A549 (cell line): Measurements from ENCODE around the gene PHLDA1. TPM values are rescaled to one million over a fixed set of nuclear protein-coding genes. Genes with fewer than 3 reads are reported as not detected.
A peak's percentile ranks its signal among the peaks of the same experiment; 100 is the strongest.

Experiments used
- ATAC-seq, 2 experiments: fragments of 200-7000 bp in 1 of 2; fragments of >200 bp in 1 of 2; cut with Nextera tagmentation in 1 of 2; cut with Tn5 transposase in 1 of 2; 3 replicates each; pipeline versions ENCODE4 v1.8.0 to v1.9.1; 2018 to 2020; ENCODE audit warnings: mild to moderate bottlenecking in 1 of 2, moderate library complexity in 1 of 2
- CTCF ChIA-PET: fragments of 300-600 bp; sonication (Branson Sonifier 250); formaldehyde crosslinking; extraction: SDS; loops from one replicate; lab custom pipeline; 2021; ENCODE audit warnings: antibody characterized with exemption, inconsistent platforms; lab: Yijun Ruan, JAX
- POLR2A ChIA-PET: fragments of 350-600 bp; formaldehyde crosslinking; extraction: SDS; loops from one replicate; lab custom pipeline; 2021; ENCODE audit warnings: antibody characterized with exemption, inconsistent platforms; lab: Yijun Ruan, JAX
- DNase-seq, 2 experiments: peaks; one replicate each; pipeline versions ENCODE4 v3.0.0 to v3.0.0-alpha.2; 2011 to 2016; ENCODE audit warnings: low read depth in 1 of 2, low spot score in 1 of 2
- FAIRE-seq: peaks from 2 replicates; lab custom pipeline; 2011; peaks lifted over from hg19 to GRCh38; lab: Jason Lieb, UNC
- H3K27ac ChIP-seq, 2 experiments: fragments of >200 bp; sonication (Bioruptor Twin); formaldehyde crosslinking; 3 replicates each; pipeline ENCODE4 v1.5.1; 2016 to 2017
- H3K4me1 ChIP-seq: fragments of >200 bp; sonication (Bioruptor Twin); formaldehyde crosslinking; 3 replicates; pipeline ENCODE4 v1.6.1; 2016
- H3K4me2 ChIP-seq: fragments of >200 bp; sonication (Bioruptor Twin); formaldehyde crosslinking; 3 replicates; pipeline ENCODE4 v1.6.1; 2016
- H3K4me3 ChIP-seq: fragments of >200 bp; sonication (Bioruptor Twin); formaldehyde crosslinking; 3 replicates; pipeline ENCODE4 v1.5.1; 2016
- H3K9me3 ChIP-seq: fragments of >200 bp; sonication (Bioruptor Twin); formaldehyde crosslinking; 3 replicates; pipeline ENCODE4 v1.6.1; 2016
- CBX2 ChIP-seq: fragments of 200-600 bp; sonication (generic); IDR thresholded peaks from 2 replicates; pipeline ENCODE4 v1.6.1; 2016; ENCODE audit warnings: low read depth, mild to moderate bottlenecking, borderline replicate concordance
- CBX8 ChIP-seq: fragments of 200-600 bp; sonication (generic); IDR thresholded peaks from 2 replicates; pipeline ENCODE4 v1.6.1; 2016
- E2F6 ChIP-seq: IDR thresholded peaks from 2 replicates; pipeline ENCODE4 v1.6.1; 2012; ENCODE audit warnings: low read depth, borderline replicate concordance
- EHF ChIP-seq: fragments of 250-450 bp; sonication (Bioruptor Pico); IDR thresholded peaks from 2 replicates; pipeline ENCODE4 v1.5.0; 2020; ENCODE audit warnings: mild to moderate bottlenecking
- ESRRA ChIP-seq: fragments of 150-350 bp; IDR thresholded peaks from 2 replicates; pipeline ENCODE4 v1.6.1; 2014; ENCODE audit warnings: mild to moderate bottlenecking, low read length, borderline replicate concordance
- FOSB ChIP-seq: fragments of 250-450 bp; sonication (Bioruptor Pico); IDR thresholded peaks from 2 replicates; pipeline ENCODE4 v1.5.0; 2020; ENCODE audit warnings: mild to moderate bottlenecking, moderate library complexity
- HDAC2 ChIP-seq: fragments of 200-600 bp; sonication (generic); IDR thresholded peaks from 2 replicates; pipeline ENCODE4 v1.6.1; 2016
- HES2 ChIP-seq: fragments of >200 bp; sonication (Bioruptor Twin); formaldehyde crosslinking; IDR thresholded peaks from 2 replicates; pipeline ENCODE4 v1.6.1; 2016
- HOXB13 ChIP-seq: fragments of 250-450 bp; sonication (Bioruptor Pico); IDR thresholded peaks from 2 replicates; pipeline ENCODE4 v1.5.0; 2020; ENCODE audit warnings: low read depth, mild to moderate bottlenecking, moderate library complexity
- KDM1A ChIP-seq: fragments of 200-600 bp; sonication (generic); IDR thresholded peaks from 2 replicates; pipeline ENCODE4 v1.6.1; 2016; ENCODE audit warnings: low read depth, mild to moderate bottlenecking
- MAFK ChIP-seq: fragments of 450-650 bp; IDR thresholded peaks from 2 replicates; pipeline ENCODE4 v1.6.1; 2014; ENCODE audit not compliant: partially characterized antibody
- MAZ ChIP-seq: fragments of 150-350 bp; IDR thresholded peaks from 2 replicates; pipeline ENCODE4 v1.6.1; 2014; ENCODE audit warnings: antibody characterized with exemption, low read depth, low read length, borderline replicate concordance
- NFE2L2 ChIP-seq: fragments of 150-350 bp; conservative IDR thresholded peaks from 2 replicates; pipeline ENCODE4 v1.6.1; 2014; ENCODE audit warnings: low read length
- NPAS2 ChIP-seq: fragments of 250-450 bp; sonication (Bioruptor Pico); IDR thresholded peaks from 2 replicates; pipeline ENCODE4 v1.8.0; 2022; ENCODE audit warnings: mild to moderate bottlenecking, moderate library complexity, borderline replicate concordance
- NR3C1 ChIP-seq: fragments of >200 bp; sonication (Bioruptor Twin); formaldehyde crosslinking; IDR thresholded peaks from 3 replicates; pipeline ENCODE4 v1.6.1; 2017
- POLR2A ChIP-seq: IDR thresholded peaks from 2 replicates; pipeline ENCODE4 v1.6.1; 2012; ENCODE audit warnings: mild to moderate bottlenecking, low read length
- RAD21 ChIP-seq, 2 experiments: fragments of >200 bp in 1 of 2; sonication (Bioruptor Twin) in 1 of 2; formaldehyde crosslinking in 1 of 2; IDR thresholded peaks in 1 of 2; conservative IDR thresholded peaks in 1 of 2; 2 replicates in 1 of 2; 3 replicates in 1 of 2; pipeline ENCODE4 v1.6.1; 2012 to 2018; ENCODE audit warnings: inconsistent platforms in 1 of 2
- RFX5 ChIP-seq: fragments of 450-650 bp; IDR thresholded peaks from 2 replicates; pipeline ENCODE4 v1.7.1; 2014; ENCODE audit warnings: antibody characterized with exemption, mild to moderate bottlenecking, moderate library complexity
- RNF2 ChIP-seq: fragments of 200-600 bp; sonication (generic); IDR thresholded peaks from 2 replicates; pipeline ENCODE4 v1.6.1; 2016; ENCODE audit warnings: low read depth, mild to moderate bottlenecking, antibody characterized with exemption, moderate library complexity, borderline replicate concordance
- SMC3 ChIP-seq: fragments of >200 bp; sonication (Bioruptor Twin); formaldehyde crosslinking; IDR thresholded peaks from 3 replicates; pipeline ENCODE4 v1.6.1; 2018; ENCODE audit warnings: inconsistent platforms
- SREBF2 ChIP-seq: fragments of 450-650 bp; IDR thresholded peaks from 2 replicates; pipeline ENCODE4 v1.6.1; 2014; ENCODE audit warnings: mild to moderate bottlenecking, moderate library complexity
- TFCP2L1 ChIP-seq: fragments of 250-450 bp; sonication (Bioruptor Pico); IDR thresholded peaks from 2 replicates; pipeline ENCODE4 v1.5.0; 2021; ENCODE audit warnings: mild to moderate bottlenecking
- USF2 ChIP-seq: fragments of 450-650 bp; IDR thresholded peaks from 2 replicates; pipeline ENCODE4 v1.6.1; 2014; ENCODE audit warnings: antibody characterized with exemption
- ZFP36 ChIP-seq: fragments of 450-650 bp; IDR thresholded peaks from 2 replicates; pipeline ENCODE4 v1.6.1; 2014; ENCODE audit warnings: borderline replicate concordance; ENCODE audit not compliant: partially characterized antibody
- WGBS: methylation state at CpG from one replicate; pipeline ENCODE4 v1.1.6; 2017; ENCODE audit errors: missing lambda C conversion rate; 5-methylcytosine and 5-hydroxymethylcytosine counted together
- polyA plus RNA-seq, 4 experiments: library from polyadenylated mRNA; depleted of rRNA in 3 of 4; stranded (reverse); fragments of >200 nt; fragmentation: RNase III in 1 of 4; extraction: RNeasy Plus Mini Kit Qiagen cat#74134 plus additional on column Dnase treatment in 1 of 4; gene quantifications; 2 replicates in 3 of 4; 3 replicates in 1 of 4; pipeline ENCODE4 v1.2.3, GENCODE V29; 2011 to 2017
- TF ChIP-seq, protein P1 (sequence below): fragments of >200 bp; sonication (Bioruptor Twin); formaldehyde crosslinking; IDR thresholded peaks from 3 replicates; pipeline ENCODE4 v1.6.1; 2016
- TF ChIP-seq, protein P2 (sequence below): fragments of 150-350 bp; IDR thresholded peaks from 2 replicates; pipeline ENCODE4 v1.6.1; 2014; ENCODE audit warnings: low read depth, mild to moderate bottlenecking, low read length

The PHLDA1 gene
- polyA plus RNA-seq, 2 of the 4 experiments (the other 2 are of a cell fraction) = 43.1 to 71.6 TPM

DNA sequence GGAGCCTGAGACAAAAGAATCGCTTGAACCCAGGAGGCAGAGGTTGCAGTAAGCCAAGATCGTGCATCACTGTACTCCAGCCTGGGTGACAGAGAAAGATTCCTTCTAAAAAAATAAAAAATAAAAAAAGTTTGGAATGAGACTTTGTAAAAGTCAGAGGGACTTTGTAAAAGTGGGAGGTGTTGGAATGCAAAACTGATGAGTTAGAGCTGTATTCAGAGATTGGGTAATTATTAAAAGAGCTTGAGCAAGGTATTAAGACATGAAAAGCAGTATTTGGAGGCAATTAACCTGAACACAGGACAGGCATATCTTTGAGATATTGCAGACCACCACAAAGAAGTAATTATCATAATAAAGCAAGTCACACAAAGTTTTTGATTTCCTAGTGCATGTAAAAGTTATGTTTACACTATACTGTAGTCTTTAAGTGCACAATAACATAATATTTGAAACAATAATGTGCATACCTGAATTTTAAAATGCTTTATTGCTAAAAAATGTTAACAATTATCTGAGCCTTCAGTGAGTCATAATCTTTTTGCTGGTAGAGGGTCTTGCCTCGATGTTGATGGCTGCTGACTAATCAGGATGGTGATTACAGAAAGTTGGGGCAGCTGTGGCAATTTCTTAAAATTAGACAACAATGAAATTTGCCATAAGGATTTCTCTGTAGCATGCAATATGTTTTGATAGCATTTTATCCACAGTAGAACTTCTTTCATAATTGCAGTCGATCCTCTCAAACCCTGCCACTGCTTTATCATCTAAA lies 33.1 kb downstream of the PHLDA1 start:
- Histone ChIP-seq H3K4me1 (peaks cover 49% of the 10 kb centered on the region), H3K4me3 (no peak overlapping the region), H3K27ac (peak overlapping the region; percentile 18 to 65; a peak in 4 of 6 replicates), H3K9me3 (no peaks in the 10 kb centered on the region), H3K4me2 (peak overlapping the region; percentile 35)
- ATAC-seq = no peak
- no peak for FAIRE-seq
- WGBS = 64% methylated on average over 4 of the region's 4 CpGs
- CTCF ChIA-PET = interaction anchor here (0.7 to 1.9 kb wide), 3 partner anchors 14 to 294 kb away, joined by 3 to 4 read pairs (median 4); no protein-coding TSS in a partner anchor
- POLR2A ChIA-PET = interaction anchor here (1.3 kb wide), 1 partner anchor 27 kb away, joined by 3 read pairs; no protein-coding TSS in a partner anchor
- DNase-seq = no peak
- no peak for TF ChIP-seq MAFK
- TF ChIP-seq RAD21 (conservative IDR thresholded peaks at IDR 0.05 in 1 of 2, IDR thresholded peaks at IDR 0.05 in 1 of 2) = no peak
- no peak for TF ChIP-seq NR3C1
- no peak for TF ChIP-seq CBX8
- TF ChIP-seq ESRRA = no peak
- no peak for TF ChIP-seq HDAC2
- no peak for TF ChIP-seq KDM1A
- TF ChIP-seq ZFP36 = no peak
- TF ChIP-seq, protein P1, sequence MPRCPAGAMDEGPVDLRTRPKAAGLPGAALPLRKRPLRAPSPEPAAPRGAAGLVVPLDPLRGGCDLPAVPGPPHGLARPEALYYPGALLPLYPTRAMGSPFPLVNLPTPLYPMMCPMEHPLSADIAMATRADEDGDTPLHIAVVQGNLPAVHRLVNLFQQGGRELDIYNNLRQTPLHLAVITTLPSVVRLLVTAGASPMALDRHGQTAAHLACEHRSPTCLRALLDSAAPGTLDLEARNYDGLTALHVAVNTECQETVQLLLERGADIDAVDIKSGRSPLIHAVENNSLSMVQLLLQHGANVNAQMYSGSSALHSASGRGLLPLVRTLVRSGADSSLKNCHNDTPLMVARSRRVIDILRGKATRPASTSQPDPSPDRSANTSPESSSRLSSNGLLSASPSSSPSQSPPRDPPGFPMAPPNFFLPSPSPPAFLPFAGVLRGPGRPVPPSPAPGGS = no peak
- no peak for TF ChIP-seq USF2
- TF ChIP-seq, protein P2, sequence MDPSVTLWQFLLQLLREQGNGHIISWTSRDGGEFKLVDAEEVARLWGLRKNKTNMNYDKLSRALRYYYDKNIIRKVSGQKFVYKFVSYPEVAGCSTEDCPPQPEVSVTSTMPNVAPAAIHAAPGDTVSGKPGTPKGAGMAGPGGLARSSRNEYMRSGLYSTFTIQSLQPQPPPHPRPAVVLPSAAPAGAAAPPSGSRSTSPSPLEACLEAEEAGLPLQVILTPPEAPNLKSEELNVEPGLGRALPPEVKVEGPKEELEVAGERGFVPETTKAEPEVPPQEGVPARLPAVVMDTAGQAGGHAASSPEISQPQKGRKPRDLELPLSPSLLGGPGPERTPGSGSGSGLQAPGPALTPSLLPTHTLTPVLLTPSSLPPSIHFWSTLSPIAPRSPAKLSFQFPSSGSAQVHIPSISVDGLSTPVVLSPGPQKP = no peak
- TF ChIP-seq, all 56 proteins: peak for 0

GRCh38 chr12:75997658-75998057 lies 33.9 kb downstream of the PHLDA1 start:
- no peak for FAIRE-seq
- Histone ChIP-seq H3K9me3 (no peaks in the 10 kb centered on the region), H3K4me1 (peaks cover 54% of the 10 kb centered on the region), H3K27ac (peak overlapping the region in 1 of 2 experiments; percentile 65; a peak in 3 of 6 replicates), H3K4me3 (no peak overlapping the region), H3K4me2 (no peak overlapping the region)
- no peak for TF ChIP-seq MAZ
- no peak for TF ChIP-seq ESRRA
- TF ChIP-seq HOXB13 (CRISPR knock-in tag) = no peak
- no peak for TF ChIP-seq EHF (CRISPR knock-in tag)
- TF ChIP-seq RFX5 = no peak
- no peak for TF ChIP-seq TFCP2L1 (CRISPR knock-in tag)
- no peak for TF ChIP-seq RAD21 (conservative IDR thresholded peaks at IDR 0.05 in 1 of 2, IDR thresholded peaks at IDR 0.05 in 1 of 2)
- TF ChIP-seq SMC3 = no peak
- no peak for TF ChIP-seq NFE2L2
- TF ChIP-seq FOSB (CRISPR knock-in tag) = no peak
- no peak for TF ChIP-seq HES2
- TF ChIP-seq CBX2 = no peak
- no peak for TF ChIP-seq NPAS2
- TF ChIP-seq, protein P2 = no peak
- TF ChIP-seq RNF2 = no peak
- no peak for TF ChIP-seq SREBF2
- TF ChIP-seq POLR2A = no peak
- TF ChIP-seq KDM1A = no peak
- no peak for TF ChIP-seq E2F6
- ATAC-seq = no peak
- no peak for DNase-seq
- POLR2A ChIA-PET = no interaction called here
- 86% methylated on average over 3 of the region's 3 CpGs for WGBS
- CTCF ChIA-PET = interaction anchor here (1.3 to 1.9 kb wide), 2 partner anchors 14 to 20 kb away, joined by 3 to 4 read pairs; no protein-coding TSS in a partner anchor
